A549 (cell line): ENCODE measurements around the gene CCR5AS.
A peak's percentile ranks its signal among the peaks of the same experiment; 100 is the strongest.

Source experiments
- ATAC-seq, 2 experiments: fragments of 200-7000 bp in 1 of 2; fragments of >200 bp in 1 of 2; cut with Nextera tagmentation in 1 of 2; cut with Tn5 transposase in 1 of 2; 3 replicates each; pipeline versions ENCODE4 v1.8.0 to v1.9.1; 2018 to 2020; ENCODE audit warnings: mild to moderate bottlenecking in 1 of 2, moderate library complexity in 1 of 2
- CTCF ChIA-PET: fragments of 300-600 bp; sonication (Branson Sonifier 250); formaldehyde crosslinking; extraction: SDS; loops from one replicate; lab custom pipeline; 2021; ENCODE audit warnings: antibody characterized with exemption, inconsistent platforms; lab: Yijun Ruan, JAX
- POLR2A ChIA-PET: fragments of 350-600 bp; formaldehyde crosslinking; extraction: SDS; loops from one replicate; lab custom pipeline; 2021; ENCODE audit warnings: antibody characterized with exemption, inconsistent platforms; lab: Yijun Ruan, JAX
- DNase-seq, 2 experiments: peaks; one replicate each; pipeline versions ENCODE4 v3.0.0 to v3.0.0-alpha.2; 2011 to 2016; ENCODE audit warnings: low read depth in 1 of 2, low spot score in 1 of 2
- FAIRE-seq: peaks from 2 replicates; lab custom pipeline; 2011; peaks lifted over from hg19 to GRCh38; lab: Jason Lieb, UNC
- H3K27ac ChIP-seq, 2 experiments: fragments of >200 bp; sonication (Bioruptor Twin); formaldehyde crosslinking; 3 replicates each; pipeline ENCODE4 v1.5.1; 2016 to 2017
- H3K4me1 ChIP-seq: fragments of >200 bp; sonication (Bioruptor Twin); formaldehyde crosslinking; 3 replicates; pipeline ENCODE4 v1.6.1; 2016
- H3K4me2 ChIP-seq: fragments of >200 bp; sonication (Bioruptor Twin); formaldehyde crosslinking; 3 replicates; pipeline ENCODE4 v1.6.1; 2016
- H3K4me3 ChIP-seq: fragments of >200 bp; sonication (Bioruptor Twin); formaldehyde crosslinking; 3 replicates; pipeline ENCODE4 v1.5.1; 2016
- H3K9me3 ChIP-seq: fragments of >200 bp; sonication (Bioruptor Twin); formaldehyde crosslinking; 3 replicates; pipeline ENCODE4 v1.6.1; 2016
- BHLHE40 ChIP-seq: IDR thresholded peaks from 2 replicates; pipeline ENCODE4 v1.6.1; 2012; ENCODE audit warnings: low read depth, low read length, inconsistent platforms
- CEBPB ChIP-seq, 2 experiments: fragments of >200 bp in 1 of 2; sonication (Bioruptor Twin) in 1 of 2; formaldehyde crosslinking in 1 of 2; IDR thresholded peaks; 2 replicates each; pipeline ENCODE4 v1.6.1; 2012 to 2016
- EP300 ChIP-seq, 2 experiments: fragments of >200 bp; sonication (Bioruptor Twin); formaldehyde crosslinking; IDR thresholded peaks; 2 replicates in 1 of 2; 3 replicates in 1 of 2; pipeline ENCODE4 v1.6.1; 2016 to 2017
- ESRRA ChIP-seq: fragments of 150-350 bp; IDR thresholded peaks from 2 replicates; pipeline ENCODE4 v1.6.1; 2014; ENCODE audit warnings: mild to moderate bottlenecking, low read length, borderline replicate concordance
- GATA3 ChIP-seq: IDR thresholded peaks from 2 replicates; pipeline ENCODE4 v1.6.1; 2012; ENCODE audit warnings: borderline replicate concordance
- JUN ChIP-seq, 2 experiments: fragments of >200 bp; sonication (Bioruptor Twin); formaldehyde crosslinking; IDR thresholded peaks; 2 replicates in 1 of 2; 3 replicates in 1 of 2; pipeline ENCODE4 v1.6.1; 2016 to 2017
- MAFK ChIP-seq: fragments of 450-650 bp; IDR thresholded peaks from 2 replicates; pipeline ENCODE4 v1.6.1; 2014; ENCODE audit not compliant: partially characterized antibody
- NPAS2 ChIP-seq: fragments of 250-450 bp; sonication (Bioruptor Pico); IDR thresholded peaks from 2 replicates; pipeline ENCODE4 v1.8.0; 2022; ENCODE audit warnings: mild to moderate bottlenecking, moderate library complexity, borderline replicate concordance
- PHF8 ChIP-seq: fragments of 200-600 bp; sonication (generic); IDR thresholded peaks from 2 replicates; pipeline ENCODE4 v1.6.1; 2016; ENCODE audit warnings: low read depth, mild to moderate bottlenecking, antibody characterized with exemption, moderate library complexity, borderline replicate concordance
- POLR2A ChIP-seq: IDR thresholded peaks from 2 replicates; pipeline ENCODE4 v1.6.1; 2012; ENCODE audit warnings: mild to moderate bottlenecking, low read length
- POLR2AphosphoS2 ChIP-seq: conservative IDR thresholded peaks from 2 replicates; pipeline ENCODE4 v1.6.1; 2012; ENCODE audit warnings: low read length, improper control_type of control experiment, inconsistent platforms
- RAD21 ChIP-seq, 2 experiments: fragments of >200 bp in 1 of 2; sonication (Bioruptor Twin) in 1 of 2; formaldehyde crosslinking in 1 of 2; IDR thresholded peaks in 1 of 2; conservative IDR thresholded peaks in 1 of 2; 2 replicates in 1 of 2; 3 replicates in 1 of 2; pipeline ENCODE4 v1.6.1; 2012 to 2018; ENCODE audit warnings: inconsistent platforms in 1 of 2
- RARB ChIP-seq: fragments of 250-450 bp; sonication (Bioruptor Pico); IDR thresholded peaks from 2 replicates; pipeline ENCODE4 v1.8.0; 2021; ENCODE audit warnings: mild to moderate bottlenecking, moderate library complexity
- RFX5 ChIP-seq: fragments of 450-650 bp; IDR thresholded peaks from 2 replicates; pipeline ENCODE4 v1.7.1; 2014; ENCODE audit warnings: antibody characterized with exemption, mild to moderate bottlenecking, moderate library complexity
- TP53 ChIP-seq: fragments of 250-450 bp; sonication (Bioruptor Pico); IDR thresholded peaks from 2 replicates; pipeline ENCODE4 v1.5.0; 2021; ENCODE audit warnings: mild to moderate bottlenecking, moderate library complexity
- ZFP36 ChIP-seq: fragments of 450-650 bp; IDR thresholded peaks from 2 replicates; pipeline ENCODE4 v1.6.1; 2014; ENCODE audit warnings: borderline replicate concordance; ENCODE audit not compliant: partially characterized antibody
- ZNF302 ChIP-seq: fragments of 250-450 bp; sonication (Bioruptor Pico); IDR thresholded peaks from 2 replicates; pipeline ENCODE4 v1.9.0; 2021; ENCODE audit warnings: inconsistent platforms, mild to moderate bottlenecking, moderate library complexity
- WGBS: methylation state at CpG from one replicate; pipeline ENCODE4 v1.1.6; 2017; ENCODE audit errors: missing lambda C conversion rate; 5-methylcytosine and 5-hydroxymethylcytosine counted together
- TF ChIP-seq, protein P1 (sequence below): fragments of 250-450 bp; sonication (Bioruptor Pico); IDR thresholded peaks from 2 replicates; pipeline ENCODE4 v1.5.0; 2020; ENCODE audit warnings: low read depth, mild to moderate bottlenecking, moderate library complexity
- TF ChIP-seq, protein P2 (sequence below): fragments of >200 bp; sonication (Bioruptor Twin); formaldehyde crosslinking; IDR thresholded peaks from 3 replicates; pipeline ENCODE4 v1.6.1; 2016
- TF ChIP-seq, protein P3 (sequence below): fragments of >200 bp; sonication (Bioruptor Twin); formaldehyde crosslinking; IDR thresholded peaks from 2 replicates; pipeline ENCODE4 v1.6.1; 2016
- TF ChIP-seq, protein P4 (sequence below): fragments of 200-600 bp; sonication (generic); IDR thresholded peaks from 2 replicates; pipeline ENCODE4 v1.6.1; 2016; ENCODE audit warnings: antibody characterized with exemption, mild to moderate bottlenecking, moderate library complexity
- TF ChIP-seq, protein P5 (sequence below): IDR thresholded peaks from 2 replicates; pipeline ENCODE4 v1.6.1; 2012

Gene CCR5AS

DNA sequence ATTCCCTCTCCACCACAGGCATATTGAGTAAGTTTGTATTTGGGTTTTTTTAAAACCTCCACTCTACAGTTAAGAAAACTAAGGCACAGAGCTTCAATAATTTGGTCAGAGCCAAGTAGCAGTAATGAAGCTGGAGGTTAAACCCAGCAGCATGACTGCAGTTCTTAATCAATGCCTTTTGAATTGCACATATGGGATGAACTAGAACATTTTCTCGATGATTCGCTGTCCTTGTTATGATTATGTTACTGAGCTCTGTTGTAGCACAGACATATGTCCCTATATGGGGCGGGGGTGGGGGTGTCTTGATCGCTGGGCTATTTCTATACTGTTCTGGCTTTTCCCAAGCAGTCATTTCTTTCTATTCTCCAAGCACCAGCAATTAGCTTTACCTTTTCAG, 37.7 kb downstream of the CCR5AS start:
- no peak for TF ChIP-seq EP300 (IDR thresholded peaks at IDR 0.05)
- CTCF ChIA-PET: interaction anchor here (0.7 to 3.0 kb wide), 4 partner anchors 9 to 516 kb away, joined by 3 to 20 read pairs (median 5); no protein-coding TSS in a partner anchor
- Histone ChIP-seq H3K4me3 (no peak overlapping the region), H3K4me2 (no peak overlapping the region), H3K9me3 (no peaks in the 10 kb centered on the region; the same call in 2 of the 3 replicates), H3K4me1 (no peaks in the 10 kb centered on the region), H3K27ac (no peak overlapping the region)
- DNase-seq (no peak), FAIRE-seq (no peak), ATAC-seq (no peak)
- WGBS: 10% methylated on average over 2 of the region's 4 CpGs
- POLR2A ChIA-PET: no interaction called here

DNA sequence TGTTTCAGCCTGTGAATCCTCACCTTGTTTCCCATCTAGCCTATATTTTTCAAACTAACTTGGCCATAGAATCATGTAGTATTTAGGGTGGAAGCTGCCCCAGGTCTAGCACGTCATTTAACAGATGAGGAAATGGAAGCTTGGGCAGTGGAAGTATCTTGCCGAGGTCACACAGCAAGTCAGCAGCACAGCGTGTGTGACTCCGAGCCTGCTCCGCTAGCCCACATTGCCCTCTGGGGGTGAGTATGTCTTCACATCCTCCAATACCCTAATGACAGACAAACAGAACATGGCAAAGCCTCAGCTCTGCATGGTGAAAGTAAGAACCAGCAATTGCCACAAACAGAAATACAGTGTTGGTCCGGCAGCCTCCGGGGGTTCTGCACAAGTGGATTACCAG, 38.3 kb downstream of the CCR5AS start:
- Histone ChIP-seq H3K4me3 (no peak overlapping the region), H3K4me2 (no peak overlapping the region), H3K4me1 (no peaks in the 10 kb centered on the region), H3K27ac (no peak overlapping the region), H3K9me3 (no peaks in the 10 kb centered on the region; the same call in 2 of the 3 replicates)
- POLR2A ChIA-PET: no interaction called here
- peak; percentile 62 to 68; a peak in 3 of 6 replicates for ATAC-seq
- WGBS: 29% methylated on average over 6 of the region's 7 CpGs
- no peak for FAIRE-seq
- DNase-seq: peak in 1 of 2 experiments; percentile 18
- TF ChIP-seq POLR2AphosphoS2 (no peak), RAD21 (conservative IDR thresholded peaks at IDR 0.05 in 1 of 2, IDR thresholded peaks at IDR 0.05 in 1 of 2) (peak; percentile 19 to 25; a peak in 2 of 5 replicates)
- CTCF ChIA-PET: interaction anchor here (0.7 to 3.0 kb wide), 3 partner anchors 9 to 515 kb away, joined by 3 to 20 read pairs (median 4); no protein-coding TSS in a partner anchor

DNA sequence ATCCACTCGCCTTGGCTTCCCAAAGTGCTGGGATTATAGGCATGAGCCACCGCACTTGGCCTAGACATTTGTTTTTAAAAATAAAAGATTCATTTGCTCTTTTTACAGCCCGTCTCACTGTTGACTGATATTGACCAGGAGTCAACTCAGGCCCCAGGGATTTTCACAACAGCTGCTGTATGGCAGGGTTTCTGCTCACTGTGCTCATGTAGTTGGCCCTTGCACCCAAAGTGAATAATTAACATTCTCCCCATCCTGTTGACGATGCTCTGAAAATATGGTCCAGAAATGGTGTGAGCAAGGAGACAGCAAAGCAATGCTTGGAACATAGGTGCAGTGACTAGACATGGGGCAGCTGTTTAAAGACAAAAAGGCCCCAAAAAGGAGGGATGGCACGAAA, 39.1 kb downstream of the CCR5AS start:
- WGBS: 32% methylated on average over 5 of the region's 5 CpGs
- H3K4me2 ChIP-seq: no peak overlapping the region
- no peaks in the 10 kb centered on the region; the same call in 2 of the 3 replicates for H3K9me3 ChIP-seq
- H3K27ac ChIP-seq: no peak overlapping the region
- POLR2A ChIA-PET: no interaction called here
- FAIRE-seq (no peak), ATAC-seq (no peak), DNase-seq (no peak)
- H3K4me1 ChIP-seq: no peaks in the 10 kb centered on the region
- H3K4me3 ChIP-seq: no peak overlapping the region
- TF ChIP-seq NPAS2 (no peak), ESRRA (no peak), POLR2A (no peak)
- TF ChIP-seq, protein P1, sequence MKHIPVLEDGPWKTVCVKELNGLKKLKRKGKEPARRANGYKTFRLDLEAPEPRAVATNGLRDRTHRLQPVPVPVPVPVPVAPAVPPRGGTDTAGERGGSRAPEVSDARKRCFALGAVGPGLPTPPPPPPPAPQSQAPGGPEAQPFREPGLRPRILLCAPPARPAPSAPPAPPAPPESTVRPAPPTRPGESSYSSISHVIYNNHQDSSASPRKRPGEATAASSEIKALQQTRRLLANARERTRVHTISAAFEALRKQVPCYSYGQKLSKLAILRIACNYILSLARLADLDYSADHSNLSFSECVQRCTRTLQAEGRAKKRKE (CRISPR knock-in tag): no peak
- CTCF ChIA-PET: interaction anchor here (1.3 to 3.0 kb wide), 2 partner anchors 10 to 190 kb away, joined by 3 to 20 read pairs; no protein-coding TSS in a partner anchor

DNA sequence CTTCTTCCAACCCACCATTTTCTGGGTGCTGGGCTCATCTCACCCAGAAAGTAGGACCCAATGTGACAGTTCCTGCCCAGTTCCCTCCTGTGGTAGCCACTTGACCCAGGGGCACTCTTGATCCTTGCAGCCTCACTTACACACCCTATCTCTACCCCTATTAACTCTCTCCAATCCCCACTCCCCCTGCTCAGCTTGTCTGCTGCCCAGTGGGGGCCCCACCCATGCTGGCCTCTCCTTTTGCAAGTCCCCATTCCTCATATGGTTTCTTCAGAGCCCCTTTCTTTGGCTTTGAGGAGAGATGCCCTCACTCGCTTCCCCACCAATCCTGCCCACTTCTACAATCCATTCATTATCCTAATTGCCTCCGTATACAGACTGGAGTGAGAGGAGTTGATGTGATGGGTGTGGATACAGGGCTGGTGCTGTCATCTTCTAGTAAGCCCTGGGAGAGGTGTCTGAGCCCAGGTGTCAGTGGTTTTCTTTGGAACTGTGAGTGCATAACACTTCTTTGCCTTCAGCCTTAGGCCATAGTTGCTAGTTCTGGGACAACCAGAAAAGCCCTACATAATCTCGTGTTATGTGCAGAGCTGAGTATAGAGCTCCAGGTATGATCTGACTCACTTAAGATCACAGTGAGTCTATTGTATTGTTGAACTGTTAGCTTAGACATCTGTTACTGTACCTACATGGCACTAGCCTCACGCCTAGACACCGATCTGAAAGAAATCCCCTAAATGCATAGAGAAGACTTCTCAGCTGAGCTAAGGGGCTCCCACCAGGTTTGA, 40.9 kb downstream of the CCR5AS start:
- POLR2A ChIA-PET: no interaction called here
- ATAC-seq: no peak
- CTCF ChIA-PET: interaction anchor here (1.1 kb wide), 1 partner anchor 12 kb away, joined by 4 read pairs; no protein-coding TSS in a partner anchor

More for the DNA sequence above, 40.9 kb downstream of the CCR5AS start:
- 13% methylated on average over 5 of the region's 5 CpGs for WGBS
- no peaks in the 10 kb centered on the region; the same call in 2 of the 3 replicates for H3K9me3 ChIP-seq
- TF ChIP-seq RFX5 (no peak), JUN (IDR thresholded peaks at IDR 0.05) (no peak), GATA3 (no peak), ZFP36 (no peak), BHLHE40 (no peak), RAD21 (conservative IDR thresholded peaks at IDR 0.05 in 1 of 2, IDR thresholded peaks at IDR 0.05 in 1 of 2) (no peak), CEBPB (IDR thresholded peaks at IDR 0.05) (no peak), RARB (CRISPR knock-in tag) (no peak), PHF8 (no peak), ZNF302 (CRISPR knock-in tag) (no peak), TP53 (no peak), MAFK (no peak)
- TF ChIP-seq, protein P2, sequence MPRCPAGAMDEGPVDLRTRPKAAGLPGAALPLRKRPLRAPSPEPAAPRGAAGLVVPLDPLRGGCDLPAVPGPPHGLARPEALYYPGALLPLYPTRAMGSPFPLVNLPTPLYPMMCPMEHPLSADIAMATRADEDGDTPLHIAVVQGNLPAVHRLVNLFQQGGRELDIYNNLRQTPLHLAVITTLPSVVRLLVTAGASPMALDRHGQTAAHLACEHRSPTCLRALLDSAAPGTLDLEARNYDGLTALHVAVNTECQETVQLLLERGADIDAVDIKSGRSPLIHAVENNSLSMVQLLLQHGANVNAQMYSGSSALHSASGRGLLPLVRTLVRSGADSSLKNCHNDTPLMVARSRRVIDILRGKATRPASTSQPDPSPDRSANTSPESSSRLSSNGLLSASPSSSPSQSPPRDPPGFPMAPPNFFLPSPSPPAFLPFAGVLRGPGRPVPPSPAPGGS: no peak
- TF ChIP-seq, protein P3, sequence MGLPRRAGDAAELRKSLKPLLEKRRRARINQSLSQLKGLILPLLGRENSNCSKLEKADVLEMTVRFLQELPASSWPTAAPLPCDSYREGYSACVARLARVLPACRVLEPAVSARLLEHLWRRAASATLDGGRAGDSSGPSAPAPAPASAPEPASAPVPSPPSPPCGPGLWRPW: no peak
- TF ChIP-seq, protein P4, sequence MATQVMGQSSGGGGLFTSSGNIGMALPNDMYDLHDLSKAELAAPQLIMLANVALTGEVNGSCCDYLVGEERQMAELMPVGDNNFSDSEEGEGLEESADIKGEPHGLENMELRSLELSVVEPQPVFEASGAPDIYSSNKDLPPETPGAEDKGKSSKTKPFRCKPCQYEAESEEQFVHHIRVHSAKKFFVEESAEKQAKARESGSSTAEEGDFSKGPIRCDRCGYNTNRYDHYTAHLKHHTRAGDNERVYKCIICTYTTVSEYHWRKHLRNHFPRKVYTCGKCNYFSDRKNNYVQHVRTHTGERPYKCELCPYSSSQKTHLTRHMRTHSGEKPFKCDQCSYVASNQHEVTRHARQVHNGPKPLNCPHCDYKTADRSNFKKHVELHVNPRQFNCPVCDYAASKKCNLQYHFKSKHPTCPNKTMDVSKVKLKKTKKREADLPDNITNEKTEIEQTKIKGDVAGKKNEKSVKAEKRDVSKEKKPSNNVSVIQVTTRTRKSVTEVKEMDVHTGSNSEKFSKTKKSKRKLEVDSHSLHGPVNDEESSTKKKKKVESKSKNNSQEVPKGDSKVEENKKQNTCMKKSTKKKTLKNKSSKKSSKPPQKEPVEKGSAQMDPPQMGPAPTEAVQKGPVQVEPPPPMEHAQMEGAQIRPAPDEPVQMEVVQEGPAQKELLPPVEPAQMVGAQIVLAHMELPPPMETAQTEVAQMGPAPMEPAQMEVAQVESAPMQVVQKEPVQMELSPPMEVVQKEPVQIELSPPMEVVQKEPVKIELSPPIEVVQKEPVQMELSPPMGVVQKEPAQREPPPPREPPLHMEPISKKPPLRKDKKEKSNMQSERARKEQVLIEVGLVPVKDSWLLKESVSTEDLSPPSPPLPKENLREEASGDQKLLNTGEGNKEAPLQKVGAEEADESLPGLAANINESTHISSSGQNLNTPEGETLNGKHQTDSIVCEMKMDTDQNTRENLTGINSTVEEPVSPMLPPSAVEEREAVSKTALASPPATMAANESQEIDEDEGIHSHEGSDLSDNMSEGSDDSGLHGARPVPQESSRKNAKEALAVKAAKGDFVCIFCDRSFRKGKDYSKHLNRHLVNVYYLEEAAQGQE: no peak
- TF ChIP-seq, protein P5, sequence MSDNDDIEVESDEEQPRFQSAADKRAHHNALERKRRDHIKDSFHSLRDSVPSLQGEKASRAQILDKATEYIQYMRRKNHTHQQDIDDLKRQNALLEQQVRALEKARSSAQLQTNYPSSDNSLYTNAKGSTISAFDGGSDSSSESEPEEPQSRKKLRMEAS: no peak
- FAIRE-seq (no peak), DNase-seq (no peak)
- H3K27ac ChIP-seq: no peak overlapping the region
- no peak overlapping the region for H3K4me3 ChIP-seq
- no peak overlapping the region for H3K4me2 ChIP-seq
- H3K4me1 ChIP-seq: no peaks in the 10 kb centered on the region
